ENCODE results near the gene EPS8L1.

GRCh38 chr19:55114566-55115145, 39.0 kb downstream of the EPS8L1 start:
- TF ChIP-seq POLR2A (IDR thresholded peaks at IDR 0.05) = no peak
- TF ChIP-seq CTCF (IDR thresholded peaks at IDR 0.05) = no peak
